Measurements from ENCODE around the gene GEMIN4.

DNA sequence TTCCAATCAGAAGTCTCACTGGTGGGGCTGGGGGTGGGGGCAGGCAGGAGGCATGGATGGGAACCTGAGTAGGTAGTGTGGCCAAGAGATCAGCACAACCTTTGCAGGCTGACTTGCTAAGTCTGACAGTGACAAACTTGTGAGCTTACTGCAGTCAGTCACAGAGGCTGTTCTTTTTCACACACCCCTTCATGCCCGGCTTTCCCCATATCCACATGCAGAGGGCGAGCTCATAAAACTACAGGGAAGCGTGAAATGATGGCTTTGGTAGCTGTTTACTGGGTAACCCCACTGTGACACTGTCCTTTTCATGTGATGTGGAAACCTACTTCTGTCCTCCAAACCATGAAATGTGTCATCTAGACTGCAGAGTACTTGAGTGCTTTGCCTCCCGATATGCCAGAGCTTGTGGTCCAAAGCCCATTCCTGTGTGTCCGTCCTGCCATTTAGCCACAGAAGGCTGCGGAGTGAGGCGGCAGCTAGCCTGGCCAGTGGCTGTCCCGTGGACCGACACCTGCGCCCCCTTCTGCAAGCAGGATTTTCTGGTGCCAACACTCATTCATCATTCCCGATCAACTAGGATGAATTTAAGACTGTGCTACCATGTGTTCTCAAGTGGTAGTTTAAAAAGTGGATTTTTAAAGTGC, 9.8 kb downstream of the GEMIN4 start:
- TF ChIP-seq EP300 (IDR thresholded peaks at IDR 0.05), result no peak
- TF ChIP-seq, protein P1, sequence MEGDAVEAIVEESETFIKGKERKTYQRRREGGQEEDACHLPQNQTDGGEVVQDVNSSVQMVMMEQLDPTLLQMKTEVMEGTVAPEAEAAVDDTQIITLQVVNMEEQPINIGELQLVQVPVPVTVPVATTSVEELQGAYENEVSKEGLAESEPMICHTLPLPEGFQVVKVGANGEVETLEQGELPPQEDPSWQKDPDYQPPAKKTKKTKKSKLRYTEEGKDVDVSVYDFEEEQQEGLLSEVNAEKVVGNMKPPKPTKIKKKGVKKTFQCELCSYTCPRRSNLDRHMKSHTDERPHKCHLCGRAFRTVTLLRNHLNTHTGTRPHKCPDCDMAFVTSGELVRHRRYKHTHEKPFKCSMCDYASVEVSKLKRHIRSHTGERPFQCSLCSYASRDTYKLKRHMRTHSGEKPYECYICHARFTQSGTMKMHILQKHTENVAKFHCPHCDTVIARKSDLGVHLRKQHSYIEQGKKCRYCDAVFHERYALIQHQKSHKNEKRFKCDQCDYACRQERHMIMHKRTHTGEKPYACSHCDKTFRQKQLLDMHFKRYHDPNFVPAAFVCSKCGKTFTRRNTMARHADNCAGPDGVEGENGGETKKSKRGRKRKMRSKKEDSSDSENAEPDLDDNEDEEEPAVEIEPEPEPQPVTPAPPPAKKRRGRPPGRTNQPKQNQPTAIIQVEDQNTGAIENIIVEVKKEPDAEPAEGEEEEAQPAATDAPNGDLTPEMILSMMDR (IDR thresholded peaks at IDR 0.05), result no peak
- TF ChIP-seq POLR2AphosphoS5 (IDR thresholded peaks at IDR 0.05), result no peak
- no peak for TF ChIP-seq POLR2A (IDR thresholded peaks at IDR 0.05)
